Activated CD8-positive, alpha-beta memory T cell treated with anti-CD3 and anti-CD28 coated beads, Interleukin-2, amount 10 ng/mL, durations not matched to agents 7 days and 5 days (primary cell): ENCODE measurements around the gene DLL3. TPM values are rescaled to one million over a fixed set of nuclear protein-coding genes. Genes with fewer than 3 reads are reported as not detected.

Experiments
- ATAC-seq: fragments of 150-1000 bp; cut with Tn5 transposase; one replicate; pipeline ENCODE4 v1.10.0; 2021; ENCODE audit warnings: moderate library complexity
- CTCF ChIA-PET: fragments of 350-600 bp; sonication (Branson Sonifier 250); formaldehyde crosslinking; loops from one replicate; lab custom pipeline; 2021; ENCODE audit warnings: antibody characterized with exemption; lab: Charles Lee
- DNase-seq: peaks from one replicate; pipeline ENCODE4 v3.0.0-alpha.2; 2020
- H3K27ac Mint-ChIP-seq: one replicate; pipeline ENCODE4 v1.8.0; 2021; ENCODE audit warnings: mild to moderate bottlenecking, mixed read lengths
- H3K27me3 Mint-ChIP-seq: one replicate; pipeline ENCODE4 v1.8.0; 2021; ENCODE audit warnings: mixed read lengths
- H3K36me3 Mint-ChIP-seq: one replicate; pipeline ENCODE4 v1.8.0; 2021; ENCODE audit warnings: mild to moderate bottlenecking, mixed read lengths
- H3K4me1 Mint-ChIP-seq: one replicate; pipeline ENCODE4 v1.8.0; 2021; ENCODE audit warnings: mixed read lengths
- H3K4me3 Mint-ChIP-seq: one replicate; pipeline ENCODE4 v1.8.0; 2021; ENCODE audit warnings: mild to moderate bottlenecking, moderate library complexity, mixed read lengths
- H3K9me3 Mint-ChIP-seq: one replicate; pipeline ENCODE4 v1.8.0; 2022; ENCODE audit warnings: low read depth, mixed read lengths
- total RNA-seq, 2 experiments: library from RNA; stranded (reverse); gene quantifications; one replicate each; pipeline ENCODE4 v1.2.3, GENCODE V29; 2021

Gene DLL3
- total RNA-seq, 2 experiments from 2014 or later: 0.26 to 0.98 TPM

- Mint-ChIP-seq H3K4me1 (peaks cover 17% of the 10 kb centered on the region), H3K36me3 (no peaks in the 10 kb centered on the region), H3K9me3 (no peaks in the 10 kb centered on the region), H3K4me3 (no peak overlapping the region), H3K27ac (no peak overlapping the region), H3K27me3 (peaks cover 58% of the 10 kb centered on the region)
- ATAC-seq: no peak
- CTCF ChIA-PET: interaction anchor here (0.7 to 2.7 kb wide), 4 partner anchors 9 to 284 kb away, joined by 3 to 11 read pairs (median 4); partner anchors contain the start of gene EID2B
- DNase-seq: no peak
Observed at GRCh38 chr19:39508629-39509028, 9.9 kb downstream of the DLL3 start.

- Mint-ChIP-seq H3K27me3 (peaks cover 60% of the 10 kb centered on the region), H3K9me3 (no peaks in the 10 kb centered on the region), H3K36me3 (no peaks in the 10 kb centered on the region), H3K4me3 (no peak overlapping the region), H3K4me1 (peaks cover 17% of the 10 kb centered on the region), H3K27ac (no peak overlapping the region)
- CTCF ChIA-PET: interaction anchor here (0.7 to 2.7 kb wide), 4 partner anchors 9 to 284 kb away, joined by 3 to 11 read pairs (median 4); partner anchors contain the start of gene EID2B
- ATAC-seq (no peak), DNase-seq (no peak)
Observed at GRCh38 chr19:39509233-39509632, 10.5 kb downstream of the DLL3 start.

- Mint-ChIP-seq H3K9me3 (no peaks in the 10 kb centered on the region), H3K4me3 (no peak overlapping the region), H3K27me3 (peaks cover 63% of the 10 kb centered on the region), H3K27ac (no peak overlapping the region), H3K36me3 (no peaks in the 10 kb centered on the region), H3K4me1 (peaks cover 14% of the 10 kb centered on the region)
- CTCF ChIA-PET: interaction anchor here (1.1 to 1.7 kb wide), 2 partner anchors 15 to 28 kb away, joined by 3 to 4 read pairs; partner anchors contain the start of gene DLL3
- no peak for DNase-seq
- ATAC-seq: no peak
Observed at GRCh38 chr19:39512988-39513387, 14.2 kb downstream of the DLL3 start.

- Mint-ChIP-seq H3K27me3 (peaks cover 58% of the 10 kb centered on the region), H3K36me3 (no peaks in the 10 kb centered on the region), H3K9me3 (no peaks in the 10 kb centered on the region), H3K4me3 (peak within 1 kb of the TSS; percentile 32), H3K4me1 (peaks cover 13% of the 10 kb centered on the region), H3K27ac (no peak within 1 kb of the TSS)
- peak; percentile 39 for ATAC-seq
- DNase-seq: no peak
- CTCF ChIA-PET: interaction anchor here (0.7 to 1.7 kb wide), 6 partner anchors 10 to 18 kb away, joined by 3 to 7 read pairs (median 3); partner anchors contain the start of genes DLL3 and EID2B
Observed at GRCh38 chr19:39514840-39515550, 16.2 kb downstream of the DLL3 start, which contains the start of gene SELENOV. TSS of gene SELENOV (plus strand) at chr19:39515139. CDS start at chr19:39515213, 74 bp downstream.

- no peak for DNase-seq
- CTCF ChIA-PET: interaction anchor here (0.7 to 1.1 kb wide), 3 partner anchors 10 to 18 kb away, joined by 3 to 4 read pairs (median 3); partner anchors contain the start of gene EID2B
- H3K27ac Mint-ChIP-seq: no peak overlapping the region
- H3K9me3 Mint-ChIP-seq: no peaks in the 10 kb centered on the region
- no peaks in the 10 kb centered on the region for H3K36me3 Mint-ChIP-seq
- peaks cover 56% of the 10 kb centered on the region for H3K27me3 Mint-ChIP-seq
- no peak for ATAC-seq
- H3K4me3 Mint-ChIP-seq: peak overlapping the region; percentile 32
- peaks cover 10% of the 10 kb centered on the region for H3K4me1 Mint-ChIP-seq
Observed at GRCh38 chr19:39515551-39516191, 16.9 kb downstream of the DLL3 start.

GRCh38 chr19:39516270-39516669 lies 17.5 kb downstream of the DLL3 start:
- H3K4me3 Mint-ChIP-seq: no peak overlapping the region
- DNase-seq (no peak), ATAC-seq (no peak)
- no peaks in the 10 kb centered on the region for H3K36me3 Mint-ChIP-seq
- H3K4me1 Mint-ChIP-seq: peaks cover 10% of the 10 kb centered on the region
- no peaks in the 10 kb centered on the region for H3K9me3 Mint-ChIP-seq
- H3K27ac Mint-ChIP-seq: no peak overlapping the region
- CTCF ChIA-PET: interaction anchor here (1.1 kb wide), 2 partner anchors 9 to 18 kb away, joined by 3 to 4 read pairs; no protein-coding TSS in a partner anchor
- H3K27me3 Mint-ChIP-seq: peaks cover 56% of the 10 kb centered on the region

GRCh38 chr19:39517432-39517831 lies 18.7 kb downstream of the DLL3 start:
- DNase-seq: no peak
- Mint-ChIP-seq H3K4me1 (peaks cover 10% of the 10 kb centered on the region), H3K4me3 (no peak overlapping the region), H3K27ac (no peak overlapping the region), H3K9me3 (no peaks in the 10 kb centered on the region), H3K36me3 (no peaks in the 10 kb centered on the region), H3K27me3 (peaks cover 51% of the 10 kb centered on the region)
- CTCF ChIA-PET: interaction anchor here (1.2 to 2.1 kb wide), 2 partner anchors 8 to 15 kb away, joined by 4 to 8 read pairs; partner anchors contain the start of gene EID2B
- no peak for ATAC-seq

GRCh38 chr19:39518458-39518857 lies 19.7 kb downstream of the DLL3 start:
- Mint-ChIP-seq H3K27ac (no peak overlapping the region), H3K9me3 (no peaks in the 10 kb centered on the region), H3K36me3 (no peaks in the 10 kb centered on the region), H3K4me3 (no peak overlapping the region), H3K27me3 (peaks cover 45% of the 10 kb centered on the region), H3K4me1 (peaks cover 10% of the 10 kb centered on the region)
- no peak for DNase-seq
- CTCF ChIA-PET: interaction anchor here (1.2 to 2.3 kb wide), 3 partner anchors 9 to 15 kb away, joined by 4 to 8 read pairs (median 8); partner anchors contain the start of gene EID2B
- no peak for ATAC-seq

GRCh38 chr19:39518975-39519374 lies 20.2 kb downstream of the DLL3 start:
- Mint-ChIP-seq H3K9me3 (no peaks in the 10 kb centered on the region), H3K4me1 (peaks cover 10% of the 10 kb centered on the region), H3K4me3 (no peak overlapping the region), H3K36me3 (no peaks in the 10 kb centered on the region), H3K27ac (no peak overlapping the region), H3K27me3 (peaks cover 39% of the 10 kb centered on the region)
- CTCF ChIA-PET: interaction anchor here (2.1 to 2.3 kb wide), 2 partner anchors 14 to 16 kb away, joined by 8 read pairs; partner anchors contain the start of gene EID2B
- DNase-seq (no peak), ATAC-seq (no peak)

GRCh38 chr19:39520541-39521484 lies 22.1 kb downstream of the DLL3 start:
- H3K4me3 Mint-ChIP-seq: no peak overlapping the region
- no peak overlapping the region for H3K27ac Mint-ChIP-seq
- peaks cover 4% of the 10 kb centered on the region for H3K36me3 Mint-ChIP-seq
- DNase-seq (no peak), ATAC-seq (no peak)
- H3K9me3 Mint-ChIP-seq: no peaks in the 10 kb centered on the region
- CTCF ChIA-PET: interaction anchor here (0.6 kb wide), 1 partner anchor 1387 kb away, joined by 4 read pairs; no protein-coding TSS in a partner anchor
- peaks cover 5% of the 10 kb centered on the region for H3K4me1 Mint-ChIP-seq
- H3K27me3 Mint-ChIP-seq: peaks cover 21% of the 10 kb centered on the region

GRCh38 chr19:39524495-39524894 lies 25.7 kb downstream of the DLL3 start:
- CTCF ChIA-PET: interaction anchor here (1.4 kb wide), 1 partner anchor 9 kb away, joined by 4 read pairs; no protein-coding TSS in a partner anchor
- no peaks in the 10 kb centered on the region for H3K27me3 Mint-ChIP-seq
- DNase-seq (no peak), ATAC-seq (no peak)
- peaks cover 9% of the 10 kb centered on the region for H3K36me3 Mint-ChIP-seq
- no peak overlapping the region for H3K4me3 Mint-ChIP-seq
- no peaks in the 10 kb centered on the region for H3K9me3 Mint-ChIP-seq
- no peak overlapping the region for H3K27ac Mint-ChIP-seq
- H3K4me1 Mint-ChIP-seq: no peaks in the 10 kb centered on the region

- no peak for DNase-seq
- Mint-ChIP-seq H3K4me3 (no peak overlapping the region), H3K9me3 (no peaks in the 10 kb centered on the region), H3K27me3 (no peaks in the 10 kb centered on the region), H3K27ac (no peak overlapping the region), H3K36me3 (peaks cover 9% of the 10 kb centered on the region), H3K4me1 (no peaks in the 10 kb centered on the region)
- no peak for ATAC-seq
- CTCF ChIA-PET: interaction anchor here (0.8 to 1.4 kb wide), 3 partner anchors 10 to 268 kb away, joined by 3 to 4 read pairs (median 3); no protein-coding TSS in a partner anchor
Observed at GRCh38 chr19:39525205-39525604, 26.5 kb downstream of the DLL3 start.
